Measurements from ENCODE around the gene VGLL1. TPM values are rescaled to one million over a fixed set of nuclear protein-coding genes. Genes with fewer than 3 reads are reported as not detected.

The VGLL1 gene
- total and polyA plus RNA-seq, 2 experiments from 2014 or later: not detected

- Mint-ChIP-seq H3K4me1 (no peaks in the 10 kb centered on the region), H3K27me3 (ENCODE audit: insufficient read depth, low read depth, poor library complexity) (no peaks in the 10 kb centered on the region), H3K36me3 (ENCODE audit: low read depth) (no peaks in the 10 kb centered on the region), H3K4me3 (no peak overlapping the region), H3K27ac (no peak overlapping the region), H3K9me3 (no peaks in the 10 kb centered on the region)
- no peaks in the 10 kb centered on the region for H3F3A ChIP-seq (replicated peaks; ENCODE audit: low read depth)
- no peaks in the 10 kb centered on the region for H3K36me3 ChIP-seq (ENCODE audit: insufficient read depth)
- no peak overlapping the region for H2AFZ ChIP-seq
- H4K20me1 ChIP-seq (replicated peaks; ENCODE audit: insufficient read depth): no peaks in the 10 kb centered on the region
- H3K9me2 ChIP-seq (ENCODE audit: insufficient read depth): no peaks in the 10 kb centered on the region
- no peak overlapping the region for H3K27ac ChIP-seq (ENCODE audit: low read depth)
- no peak overlapping the region for H3K4me3 ChIP-seq
- ATAC-seq (no peak), DNase-seq (ENCODE audit: low spot score) (no peak)
- H3K27me3 ChIP-seq (ENCODE audit: insufficient read depth): no peaks in the 10 kb centered on the region
- no peaks in the 10 kb centered on the region for H3K79me2 ChIP-seq (replicated peaks; ENCODE audit: insufficient read depth)
- H3K4me1 ChIP-seq (ENCODE audit: insufficient read depth): no peaks in the 10 kb centered on the region
- TF ChIP-seq, protein P1, sequence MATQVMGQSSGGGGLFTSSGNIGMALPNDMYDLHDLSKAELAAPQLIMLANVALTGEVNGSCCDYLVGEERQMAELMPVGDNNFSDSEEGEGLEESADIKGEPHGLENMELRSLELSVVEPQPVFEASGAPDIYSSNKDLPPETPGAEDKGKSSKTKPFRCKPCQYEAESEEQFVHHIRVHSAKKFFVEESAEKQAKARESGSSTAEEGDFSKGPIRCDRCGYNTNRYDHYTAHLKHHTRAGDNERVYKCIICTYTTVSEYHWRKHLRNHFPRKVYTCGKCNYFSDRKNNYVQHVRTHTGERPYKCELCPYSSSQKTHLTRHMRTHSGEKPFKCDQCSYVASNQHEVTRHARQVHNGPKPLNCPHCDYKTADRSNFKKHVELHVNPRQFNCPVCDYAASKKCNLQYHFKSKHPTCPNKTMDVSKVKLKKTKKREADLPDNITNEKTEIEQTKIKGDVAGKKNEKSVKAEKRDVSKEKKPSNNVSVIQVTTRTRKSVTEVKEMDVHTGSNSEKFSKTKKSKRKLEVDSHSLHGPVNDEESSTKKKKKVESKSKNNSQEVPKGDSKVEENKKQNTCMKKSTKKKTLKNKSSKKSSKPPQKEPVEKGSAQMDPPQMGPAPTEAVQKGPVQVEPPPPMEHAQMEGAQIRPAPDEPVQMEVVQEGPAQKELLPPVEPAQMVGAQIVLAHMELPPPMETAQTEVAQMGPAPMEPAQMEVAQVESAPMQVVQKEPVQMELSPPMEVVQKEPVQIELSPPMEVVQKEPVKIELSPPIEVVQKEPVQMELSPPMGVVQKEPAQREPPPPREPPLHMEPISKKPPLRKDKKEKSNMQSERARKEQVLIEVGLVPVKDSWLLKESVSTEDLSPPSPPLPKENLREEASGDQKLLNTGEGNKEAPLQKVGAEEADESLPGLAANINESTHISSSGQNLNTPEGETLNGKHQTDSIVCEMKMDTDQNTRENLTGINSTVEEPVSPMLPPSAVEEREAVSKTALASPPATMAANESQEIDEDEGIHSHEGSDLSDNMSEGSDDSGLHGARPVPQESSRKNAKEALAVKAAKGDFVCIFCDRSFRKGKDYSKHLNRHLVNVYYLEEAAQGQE (IDR thresholded peaks at IDR 0.05; ENCODE audit: unreplicated experiment): no peak
- TF ChIP-seq CREB1 (CRISPR knock-in tag; IDR thresholded peaks at IDR 0.05; ENCODE audit: low read depth): no peak
- H3K4me2 ChIP-seq: no peak overlapping the region
These were observed 19.4 kb downstream of the VGLL1 start for GRCh38 chrX:136551410-136551809.

DNA sequence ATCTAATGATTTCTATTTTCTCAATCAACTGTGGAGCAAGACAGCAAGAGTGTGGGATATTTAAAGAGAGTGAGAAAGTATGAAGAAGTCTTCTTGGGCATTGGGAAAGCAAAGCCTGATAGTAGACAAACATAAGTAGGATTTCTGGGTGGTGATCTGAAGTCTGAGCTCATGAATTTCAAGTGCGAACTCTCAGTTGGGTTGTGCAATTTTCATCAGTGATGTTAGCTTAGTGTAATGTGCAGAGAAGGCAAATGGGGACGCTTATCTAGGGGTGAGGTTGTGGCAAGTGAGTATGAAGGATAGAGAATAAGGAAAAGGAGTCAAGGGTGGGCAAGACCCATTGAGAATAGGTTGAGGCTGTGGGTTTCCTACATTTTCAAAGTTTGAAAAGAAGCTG, 23.7 kb downstream of the VGLL1 start:
- Mint-ChIP-seq H3K4me1 (no peaks in the 10 kb centered on the region), H3K27me3 (ENCODE audit: insufficient read depth, low read depth, poor library complexity) (peaks cover 1% of the 10 kb centered on the region), H3K9me3 (no peaks in the 10 kb centered on the region), H3K36me3 (ENCODE audit: low read depth) (no peaks in the 10 kb centered on the region), H3K27ac (no peak overlapping the region), H3K4me3 (no peak overlapping the region)
- Histone ChIP-seq H3K4me2 (no peak overlapping the region), H2AFZ (no peak overlapping the region), H3K4me1 (ENCODE audit: insufficient read depth) (no peaks in the 10 kb centered on the region), H3K36me3 (ENCODE audit: insufficient read depth) (no peaks in the 10 kb centered on the region), H3K27ac (ENCODE audit: low read depth) (no peak overlapping the region), H3K27me3 (ENCODE audit: insufficient read depth) (no peaks in the 10 kb centered on the region), H3K9me2 (ENCODE audit: insufficient read depth) (no peaks in the 10 kb centered on the region), H3K4me3 (no peak overlapping the region), H4K20me1 (replicated peaks; ENCODE audit: insufficient read depth) (no peaks in the 10 kb centered on the region), H3F3A (replicated peaks; ENCODE audit: low read depth) (no peaks in the 10 kb centered on the region), H3K79me2 (replicated peaks; ENCODE audit: insufficient read depth) (no peaks in the 10 kb centered on the region)
- no peak for ATAC-seq
- DNase-seq (ENCODE audit: low spot score): no peak
- TF ChIP-seq STAT1 (IDR thresholded peaks at IDR 0.05; ENCODE audit: unreplicated experiment) (no peak), EZH2 (IDR thresholded peaks at IDR 0.05; ENCODE audit: low read depth, unreplicated experiment) (no peak), CTCF (conservative IDR thresholded peaks at IDR 0.05; ENCODE audit: low read depth in 2 of 2) (no peak), ZNF331 (CRISPR knock-in tag; IDR thresholded peaks at IDR 0.05; ENCODE audit: low read depth) (no peak), JUNB (IDR thresholded peaks at IDR 0.05; ENCODE audit: unreplicated experiment) (no peak), POLR2AphosphoS5 (IDR thresholded peaks at IDR 0.05; ENCODE audit: low read depth) (no peak), ZNF114 (CRISPR knock-in tag; IDR thresholded peaks at IDR 0.05) (no peak), CREB1 (CRISPR knock-in tag; IDR thresholded peaks at IDR 0.05; ENCODE audit: low read depth) (no peak), EZH2phosphoT487 (IDR thresholded peaks at IDR 0.05; ENCODE audit: unreplicated experiment) (no peak), NANOG (IDR thresholded peaks at IDR 0.05; ENCODE audit: borderline replicate concordance) (no peak)
- TF ChIP-seq, protein P2, sequence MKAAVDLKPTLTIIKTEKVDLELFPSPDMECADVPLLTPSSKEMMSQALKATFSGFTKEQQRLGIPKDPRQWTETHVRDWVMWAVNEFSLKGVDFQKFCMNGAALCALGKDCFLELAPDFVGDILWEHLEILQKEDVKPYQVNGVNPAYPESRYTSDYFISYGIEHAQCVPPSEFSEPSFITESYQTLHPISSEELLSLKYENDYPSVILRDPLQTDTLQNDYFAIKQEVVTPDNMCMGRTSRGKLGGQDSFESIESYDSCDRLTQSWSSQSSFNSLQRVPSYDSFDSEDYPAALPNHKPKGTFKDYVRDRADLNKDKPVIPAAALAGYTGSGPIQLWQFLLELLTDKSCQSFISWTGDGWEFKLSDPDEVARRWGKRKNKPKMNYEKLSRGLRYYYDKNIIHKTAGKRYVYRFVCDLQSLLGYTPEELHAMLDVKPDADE (IDR thresholded peaks at IDR 0.05): no peak
- TF ChIP-seq, protein P1 (IDR thresholded peaks at IDR 0.05; ENCODE audit: unreplicated experiment): no peak
